CD4-positive, alpha-beta T cell treated with Interleukin-4 for 1 hour (primary cell): ENCODE data around the gene DCST1.

ENCODE experiments used
- DNase-seq, 2 donors: peaks; one replicate each; pipeline ENCODE4 v3.0.0-alpha.2; 2020 to 2022

Gene DCST1

GRCh38 chr1:155014709-155015508 lies 18.7 kb upstream of the DCST1 start:
- DNase-seq, result no peak

DNA sequence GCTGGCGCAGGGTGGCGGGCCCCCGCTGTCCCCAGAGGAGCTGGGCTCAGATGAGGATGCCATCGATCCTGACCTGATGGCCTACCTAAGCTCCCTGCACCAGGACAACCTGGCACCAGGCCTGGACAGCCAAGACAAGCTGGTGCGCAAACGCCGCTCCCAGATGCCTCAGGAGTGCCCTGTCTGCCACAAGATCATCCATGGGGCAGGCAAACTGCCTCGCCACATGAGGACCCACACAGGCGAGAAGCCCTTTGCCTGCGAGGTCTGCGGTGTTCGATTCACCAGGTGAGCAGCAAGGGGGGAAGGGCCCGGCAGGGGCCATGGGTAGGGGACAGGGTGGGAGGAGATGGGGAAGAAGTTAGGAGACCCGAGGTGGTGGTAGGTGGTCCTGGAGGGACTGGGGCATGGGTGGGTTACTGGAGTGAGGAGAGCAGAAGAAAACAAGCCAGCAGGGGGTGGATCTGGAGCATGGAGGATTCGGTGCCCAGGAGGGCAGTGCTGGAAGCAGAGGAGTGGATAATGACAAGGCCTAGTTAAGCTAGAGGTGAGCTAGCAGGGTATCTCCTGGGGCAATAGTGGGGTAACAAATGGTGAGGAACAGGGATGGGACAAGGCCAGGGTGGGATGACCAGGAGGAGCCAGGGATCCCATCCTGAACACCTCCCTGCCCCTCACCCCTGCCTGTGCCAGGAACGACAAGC lies 17.9 kb upstream of the DCST1 start:
- no peak for DNase-seq

GRCh38 chr1:155016231-155016831 lies 17.3 kb upstream of the DCST1 start:
- peak in 1 of 2 donors; percentile 55 for DNase-seq

- DNase-seq, result peak; percentile 89
Measured at GRCh38 chr1:155017041-155017945, 16.3 kb upstream of the DCST1 start.

GRCh38 chr1:155017946-155018316 lies 15.7 kb upstream of the DCST1 start:
- DNase-seq, result no peak

- DNase-seq, result no peak
Measured at GRCh38 chr1:155018617-155019348, 14.8 kb upstream of the DCST1 start.

GRCh38 chr1:155019377-155020245 lies 14.0 kb upstream of the DCST1 start:
- no peak for DNase-seq

DNA sequence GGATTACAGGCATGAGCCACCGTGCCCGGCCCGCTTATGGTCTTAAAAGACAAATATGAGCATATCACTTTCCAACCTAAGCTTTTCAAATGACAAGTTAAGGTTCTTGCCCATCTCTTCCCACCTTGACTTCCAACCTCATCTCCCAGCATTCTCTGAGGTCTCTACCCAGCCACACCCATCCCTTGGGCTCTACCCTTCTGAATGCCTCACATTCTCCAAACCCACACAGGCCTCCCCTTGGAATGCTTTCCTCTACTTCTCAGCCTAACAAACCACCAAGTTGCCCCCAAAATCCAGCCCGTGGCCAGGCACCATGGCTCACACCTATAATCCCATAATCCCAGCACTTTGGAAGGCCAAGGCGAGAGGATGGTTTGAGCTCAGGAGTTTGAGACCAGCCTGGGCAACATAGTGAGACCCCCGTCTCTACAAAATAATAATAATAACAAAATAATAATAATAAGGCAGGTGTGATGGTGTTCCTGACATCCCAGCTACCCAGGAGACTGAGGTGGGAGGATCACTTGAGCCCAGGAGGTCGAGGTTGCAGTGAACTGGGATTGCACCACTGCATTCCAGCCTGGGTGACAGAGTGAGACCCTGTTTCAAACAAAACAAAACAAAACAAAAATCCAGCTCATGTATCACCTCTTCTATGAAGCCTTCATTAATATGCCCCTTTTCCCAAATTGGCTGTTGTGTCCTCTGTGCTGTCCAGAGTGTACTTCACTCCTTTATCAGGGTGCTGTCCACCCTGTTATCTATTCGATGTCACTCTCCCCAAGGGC lies 11.3 kb upstream of the DCST1 start:
- DNase-seq, result no peak

GRCh38 chr1:155022927-155023236 lies 10.7 kb upstream of the DCST1 start:
- no peak for DNase-seq

DNA sequence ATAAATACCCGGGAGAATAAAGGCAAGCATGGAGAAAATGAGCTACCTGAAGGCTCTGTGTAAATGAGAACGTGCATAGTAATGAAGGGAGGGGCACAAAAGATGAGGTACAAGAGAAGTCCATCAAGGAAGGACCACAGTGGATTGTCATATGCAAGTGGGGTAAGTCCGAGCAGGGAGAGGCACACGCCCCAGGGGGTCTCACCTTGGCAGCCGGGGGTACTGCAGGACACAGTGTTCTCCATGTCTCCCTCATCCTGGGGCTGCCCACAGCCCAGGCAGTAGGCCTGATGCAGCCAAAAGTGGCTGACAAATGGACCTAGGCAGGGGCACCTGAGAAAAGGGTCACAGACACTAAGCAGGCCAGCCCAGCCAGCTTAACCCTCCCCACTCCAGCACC lies 10.0 kb upstream of the DCST1 start:
- DNase-seq, result no peak

DNA sequence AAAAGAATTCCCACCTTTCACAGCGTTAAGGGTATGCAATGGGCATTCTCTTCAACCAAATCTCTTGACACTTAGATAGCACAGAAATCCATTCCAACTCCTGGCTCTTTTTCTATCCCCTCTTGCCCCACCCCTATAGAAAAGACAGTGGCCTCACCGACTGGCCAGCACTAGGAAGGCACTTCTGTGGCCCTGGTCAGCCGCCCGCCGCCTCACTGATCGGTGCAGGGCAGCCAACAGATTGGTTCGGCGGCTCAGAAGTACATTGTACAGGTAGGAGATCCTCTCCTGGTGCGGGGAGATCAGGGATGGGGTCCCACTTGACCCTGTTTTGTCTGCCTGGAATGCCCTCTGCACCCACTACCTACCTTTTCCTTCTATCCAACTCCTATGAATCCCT lies 9.3 kb upstream of the DCST1 start:
- no peak for DNase-seq

- no peak for DNase-seq
Measured at GRCh38 chr1:155026154-155026553, 7.5 kb upstream of the DCST1 start.

- DNase-seq, result no peak
Measured at GRCh38 chr1:155026588-155026987, 7.0 kb upstream of the DCST1 start.

GRCh38 chr1:155029513-155030242 lies 3.9 kb upstream of the DCST1 start:
- DNase-seq, result no peak

DNA sequence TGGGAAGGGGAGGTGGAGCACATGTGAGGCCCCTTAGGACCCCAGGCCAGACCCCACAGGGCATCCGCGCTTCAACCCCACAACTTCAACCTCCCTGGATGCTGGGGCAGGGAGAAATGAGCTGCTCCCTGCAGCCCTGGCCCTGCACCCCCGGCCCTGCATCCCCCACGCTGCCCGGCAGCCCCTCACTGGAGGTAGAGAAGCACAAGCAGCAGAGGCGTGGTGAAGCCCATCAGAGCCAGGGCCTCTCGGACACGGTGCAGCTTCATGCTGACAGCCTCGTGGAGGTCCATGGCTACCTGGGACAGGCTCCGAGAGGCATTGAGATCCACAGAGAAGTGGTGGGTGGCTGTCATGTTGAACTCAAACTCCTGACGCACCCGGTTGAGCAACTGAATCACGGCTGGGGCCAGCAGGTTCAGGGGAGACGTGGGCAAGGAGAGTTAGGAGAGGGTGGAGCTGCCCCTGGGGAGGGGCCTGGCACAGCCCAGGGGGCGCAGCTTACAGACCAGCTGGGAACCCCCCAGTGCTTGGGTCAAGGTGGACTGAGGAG lies 3.3 kb upstream of the DCST1 start:
- DNase-seq, result no peak

- DNase-seq, result no peak
Measured at GRCh38 chr1:155030899-155031298, 2.7 kb upstream of the DCST1 start.

GRCh38 chr1:155032886-155033285 lies 738 bp upstream of the DCST1 start:
- DNase-seq, result no peak

GRCh38 chr1:155034318-155035208 lies 939 bp downstream of the DCST1 start:
- DNase-seq, result no peak
